Measurements from ENCODE around the gene CEP85L.

- TF ChIP-seq CHD1 (IDR thresholded peaks at IDR 0.05; ENCODE audit: low read depth, low read length) (no peak), POLR2AphosphoS5 (IDR thresholded peaks at IDR 0.05; ENCODE audit: low read length) (no peak), ZSCAN29 (IDR thresholded peaks at IDR 0.05) (no peak), TARDBP (IDR thresholded peaks at IDR 0.05; ENCODE audit: borderline replicate concordance) (no peak), USF1 (IDR thresholded peaks at IDR 0.05; ENCODE audit: borderline replicate concordance, extremely low read length, insufficient read depth, low read depth, low read length) (no peak), FOS (IDR thresholded peaks at IDR 0.05; ENCODE audit: borderline replicate concordance, extremely low read depth, insufficient read length) (no peak), CTCF (IDR thresholded peaks at IDR 0.05 in 2 of 3, conservative IDR thresholded peaks at IDR 0.05 in 1 of 3; ENCODE audit: control insufficient read depth in 2 of 3, extremely low read depth in 1 of 3, insufficient read depth in 1 of 3, low read depth in 3 of 3, low read length in 3 of 3) (no peak)
Measured at GRCh38 chr6:118680452-118681095, 29.2 kb upstream of the CEP85L start.

Measured in GM12878 (cell line).